Measurements from ENCODE around the gene PRKAR2A.

GRCh38 chr3:48739617-48739954 lies 108.1 kb downstream of the PRKAR2A start:
- TF ChIP-seq POLR2A (IDR thresholded peaks at IDR 0.05) (no peak), CTCF (IDR thresholded peaks at IDR 0.05 in 4 of 5, conservative IDR thresholded peaks at IDR 0.05 in 1 of 5) (no peak)

Data from gastrocnemius medialis (tissue), 4 donors.